Endothelial cell of umbilical vein (primary cell): ENCODE data around the gene SASH3. TPM values are rescaled to one million over a fixed set of nuclear protein-coding genes. Genes with fewer than 3 reads are reported as not detected.

Experiments used
- BruUV-seq: library from RNA; stranded (reverse); fragments of 400-500 nt; replicated peaks from 2 replicates; lab custom pipeline; 2021; lab: Mats Ljungman, UMichigan
- CTCF ChIA-PET: fragments of 300-600, 350-600 bp; sonication (Branson Sonifier 250); formaldehyde crosslinking; loops from one replicate; lab custom pipeline; 2021; ENCODE audit warnings: antibody characterized with exemption, inconsistent platforms; lab: Charles Lee
- POLR2A ChIA-PET: fragments of 300-600, 350-600 bp; sonication (Branson Sonifier 250); formaldehyde crosslinking; loops from one replicate; lab custom pipeline; 2021; ENCODE audit warnings: antibody characterized with exemption, inconsistent platforms; lab: Charles Lee
- DNase-seq: peaks from one replicate; pipeline ENCODE4 v3.0.0-alpha.2; 2011; ENCODE audit warnings: low read depth, low spot score
- FAIRE-seq: peaks from 2 replicates; lab custom pipeline; 2011; peaks lifted over from hg19 to GRCh38; lab: Jason Lieb, UNC
- H2AFZ ChIP-seq: 2 replicates; pipeline ENCODE4 v1.6.0; 2012; ENCODE audit warnings: low read depth, low read length, control low read depth, inconsistent platforms
- H3K27ac ChIP-seq: 2 replicates; pipeline ENCODE4 v1.5.1; 2011; ENCODE audit warnings: low read depth, mild to moderate bottlenecking, control low read depth, low read length, moderate library complexity; ENCODE audit not compliant: insufficient read depth
- H3K27me3 ChIP-seq, 2 experiments: 2 replicates each; pipeline versions ENCODE4 v1.6.0 to v1.6.1; 2011; ENCODE audit warnings: low read length in 2 of 2, mixed read lengths in 1 of 2; ENCODE audit not compliant: control insufficient read depth in 2 of 2, insufficient read depth in 2 of 2
- H3K36me3 ChIP-seq, 2 experiments: 2 replicates in 1 of 2; 3 replicates in 1 of 2; pipeline ENCODE4 v1.5.1; 2011; ENCODE audit warnings: low read length in 2 of 2, mild to moderate bottlenecking in 1 of 2, moderate library complexity in 1 of 2; ENCODE audit not compliant: control insufficient read depth in 2 of 2, insufficient read depth in 2 of 2; ENCODE audit errors: extremely low read depth in 1 of 2
- H3K4me1 ChIP-seq: 3 replicates; pipeline ENCODE4 v1.5.1; 2011; ENCODE audit warnings: mild to moderate bottlenecking, low read length; ENCODE audit not compliant: control insufficient read depth, insufficient read depth; ENCODE audit errors: extremely low read depth
- H3K4me2 ChIP-seq: 2 replicates; pipeline ENCODE4 v1.6.1; 2011; ENCODE audit warnings: low read length, control low read depth, mixed read lengths; ENCODE audit not compliant: insufficient read depth
- H3K4me3 ChIP-seq, 3 experiments: fragments of 200-600 bp in 1 of 3; sonication (generic), shearing (Covaris generic) in 1 of 3; replicated peaks in 1 of 3; 2 replicates each; pipeline ENCODE4 v1.5.1; 2011 to 2016; ENCODE audit warnings: control low read depth in 3 of 3, low read length in 3 of 3, mild to moderate bottlenecking in 2 of 3, inconsistent platforms in 1 of 3, low read depth in 1 of 3, moderate library complexity in 1 of 3; ENCODE audit not compliant: insufficient read depth in 1 of 3
- H3K79me2 ChIP-seq: 2 replicates; pipeline ENCODE4 v1.6.0; 2012; ENCODE audit warnings: low read length, inconsistent platforms; ENCODE audit not compliant: control insufficient read depth, insufficient read depth
- H3K9ac ChIP-seq: replicated peaks from 2 replicates; pipeline ENCODE3; 2011; ENCODE audit warnings: low read length, control low read depth; ENCODE audit not compliant: insufficient read depth; ENCODE audit errors: extremely low read depth
- H3K9me1 ChIP-seq: replicated peaks from 3 replicates; pipeline ENCODE4 v1.6.0; 2011; ENCODE audit warnings: mild to moderate bottlenecking, low read length; ENCODE audit not compliant: control insufficient read depth, insufficient read depth; ENCODE audit errors: extremely low read depth
- H3K9me3 ChIP-seq: replicated peaks from 2 replicates; pipeline ENCODE4 v1.5.1; 2012; ENCODE audit warnings: low read length, inconsistent platforms; ENCODE audit not compliant: control insufficient read depth, insufficient read depth
- H4K20me1 ChIP-seq: replicated peaks from 2 replicates; pipeline ENCODE3; 2011; ENCODE audit warnings: mild to moderate bottlenecking, low read length; ENCODE audit not compliant: control insufficient read depth, insufficient read depth; ENCODE audit errors: extremely low read depth
- CTCF ChIP-seq, 2 donors: IDR thresholded peaks; 1 replicate in 1 of 2; 2 replicates in 1 of 2; pipeline ENCODE4 v1.5.1; 2011; ENCODE audit warnings: low read length in 2 of 2, mild to moderate bottlenecking in 2 of 2, moderate library complexity in 2 of 2, control low read depth in 1 of 2, inconsistent platforms in 1 of 2, low read depth in 1 of 2; ENCODE audit not compliant: insufficient read depth in 1 of 2; ENCODE audit errors: extremely low read depth in 1 of 2
- EZH2 ChIP-seq: IDR thresholded peaks from 2 replicates; pipeline ENCODE4 v1.6.1; 2012; ENCODE audit warnings: borderline replicate concordance, low read depth, mild to moderate bottlenecking, moderate library complexity, low read length, inconsistent platforms; ENCODE audit not compliant: severe bottlenecking
- FOS ChIP-seq: IDR thresholded peaks from 2 replicates; pipeline ENCODE4 v1.6.1; 2011; ENCODE audit warnings: mild to moderate bottlenecking, low read length, moderate library complexity, borderline replicate concordance; ENCODE audit not compliant: insufficient read depth
- GATA2 ChIP-seq: IDR thresholded peaks from 2 replicates; pipeline ENCODE4 v1.7.0; 2011; ENCODE audit warnings: low read depth, mild to moderate bottlenecking, moderate library complexity, mixed read lengths, low read length; ENCODE audit not compliant: insufficient read length, insufficient read depth
- JUN ChIP-seq: IDR thresholded peaks from 2 replicates; pipeline ENCODE4 v1.6.1; 2011; ENCODE audit warnings: borderline replicate concordance, low read depth; ENCODE audit not compliant: insufficient read length, insufficient read depth
- MYC ChIP-seq: IDR thresholded peaks from one replicate; pipeline ENCODE4 v1.6.1; 2011; ENCODE audit warnings: mild to moderate bottlenecking, low read depth, low read length
- POLR2A ChIP-seq: IDR thresholded peaks from 2 replicates; pipeline ENCODE4 v1.6.1; 2012; ENCODE audit warnings: low read depth, mild to moderate bottlenecking, control low read depth, low read length
- POLR2AphosphoS5 ChIP-seq: IDR thresholded peaks from 2 replicates; pipeline ENCODE4 v1.6.1; 2012; ENCODE audit warnings: low read depth, mild to moderate bottlenecking, control low read depth, low read length, moderate library complexity; ENCODE audit not compliant: insufficient read depth
- dilution Hi-C: fragments of 300-500 bp; cut with MboI; formaldehyde crosslinking; loops from one replicate; pipeline ENCODE4 v1.15.0; 2019; ENCODE audit warnings: low sequenced_read_pairs; ENCODE audit not compliant: extremely low pct_ligation_motif_present
- intact Hi-C: fragments of 100-400 bp; cut with micrococcal nuclease; formaldehyde crosslinking; loops from one replicate; pipeline ENCODE4 v1.10.0; 2022
- polyA plus RNA-seq, 4 experiments: library from polyadenylated mRNA; depleted of rRNA in 3 of 4; stranded (reverse) in 3 of 4; unstranded in 1 of 4; fragments of >200 nt; gene quantifications; 2 replicates each; pipeline versions ENCODE4 v1.2.1 to v1.2.3, GENCODE V29; 2011 to 2012; ENCODE audit warnings: missing spikeins in 1 of 4
- total RNA-seq: library from RNA; stranded (reverse); gene quantifications from 2 replicates; pipeline ENCODE4 v1.2.3, GENCODE V29; 2021
- TF ChIP-seq, protein P1 (sequence below): IDR thresholded peaks from 2 replicates; pipeline ENCODE4 v1.6.1; 2011; ENCODE audit not compliant: insufficient read depth, insufficient read length

Gene SASH3
- total and polyA plus RNA-seq, 2 donors (not counting 3 experiments of a cell fraction or from before 2014, with no cell fraction given), result not detected

GRCh38 chrX:129804806-129805205, 25.1 kb downstream of the SASH3 start:
- FAIRE-seq (no peak), DNase-seq (no peak)
- Histone ChIP-seq H3K27ac (no peak overlapping the region), H3K4me1 (no peaks in the 10 kb centered on the region), H2AFZ (no peak overlapping the region), H3K9ac (no peak overlapping the region), H4K20me1 (no peaks in the 10 kb centered on the region), H3K27me3 (no peaks in the 10 kb centered on the region), H3K79me2 (no peaks in the 10 kb centered on the region), H3K36me3 (peaks cover 0 to 2% of the 10 kb centered on the region in 2 experiments), H3K4me2 (no peak overlapping the region), H3K9me1 (no peaks in the 10 kb centered on the region), H3K9me3 (no peaks in the 10 kb centered on the region), H3K4me3 (no peak overlapping the region)
- BruUV-seq, result no TSS peak
- CTCF ChIA-PET, result no interaction called here
- POLR2A ChIA-PET, result no interaction called here
- TF ChIP-seq, protein P1, sequence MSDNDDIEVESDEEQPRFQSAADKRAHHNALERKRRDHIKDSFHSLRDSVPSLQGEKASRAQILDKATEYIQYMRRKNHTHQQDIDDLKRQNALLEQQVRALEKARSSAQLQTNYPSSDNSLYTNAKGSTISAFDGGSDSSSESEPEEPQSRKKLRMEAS, result no peak
- TF ChIP-seq POLR2AphosphoS5 (no peak), MYC (no peak), FOS (no peak), EZH2 (no peak), POLR2A (no peak), GATA2 (no peak), CTCF (IDR thresholded peaks at IDR 0.05; ENCODE audit: extremely low read depth in 1 of 2, insufficient read depth in 1 of 2, low read depth in 1 of 2, low read length in 2 of 2) (no peak), JUN (no peak)
- dilution Hi-C loops, result no loop called here
- intact Hi-C loops, result no loop called here
